ENCODE data around the gene VPS16. TPM values are rescaled to one million over a fixed set of nuclear protein-coding genes. Genes with fewer than 3 reads are reported as not detected.

The VPS16 gene
- polyA plus RNA-seq, 1 donor from 2014 or later = 117 TPM

DNA sequence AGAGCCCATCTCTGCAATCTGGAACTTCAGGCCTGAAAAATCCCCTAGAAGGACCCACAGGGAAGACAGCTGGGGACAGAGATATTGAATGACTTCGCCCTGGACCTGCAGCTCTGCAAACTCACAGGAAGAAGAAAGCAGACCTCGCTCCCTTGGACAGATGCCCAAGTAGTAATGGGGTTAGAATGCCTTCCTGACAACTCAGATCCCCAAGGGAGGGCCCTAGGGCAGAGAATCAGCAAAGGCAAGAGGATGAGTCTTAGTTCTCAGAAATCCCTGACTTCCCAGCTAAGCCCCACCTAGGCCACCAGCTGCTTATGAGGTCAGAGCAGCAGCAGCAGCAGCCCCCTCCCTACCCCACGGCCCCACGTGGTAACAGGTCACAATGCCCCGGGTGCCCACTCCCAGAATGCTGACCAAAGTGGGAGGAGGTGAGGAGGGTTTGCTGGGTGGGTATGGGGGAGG lies 25.9 kb upstream of the VPS16 start, which contains the start of gene C20orf141:
C20orf141 (plus strand) TSS at position 401 of the 465 bp plus-strand sequence. CDS start 198 bp downstream, outside the sequence.
- Histone ChIP-seq H2AFZ (ENCODE audit: low read depth, low read length) (no peak within 1 kb of the TSS), H3K36me3 (ENCODE audit: insufficient read depth, low read length) (no peaks in the 10 kb centered on the region), H3K9me3 (ENCODE audit: low read length) (peaks cover 9% of the 10 kb centered on the region), H4K20me1 (ENCODE audit: insufficient read depth) (no peaks in the 10 kb centered on the region), H3K4me2 (ENCODE audit: low read length) (no peak within 1 kb of the TSS), H3K79me2 (replicated peaks; ENCODE audit: insufficient read depth, low read length) (no peaks in the 10 kb centered on the region), H3K9me2 (ENCODE audit: insufficient read depth, low read length) (no peaks in the 10 kb centered on the region), H3K4me3 (ENCODE audit: low read length) (no peak within 1 kb of the TSS), H3K9ac (ENCODE audit: low read length) (no peak within 1 kb of the TSS), H3K27ac (ENCODE audit: low read length) (no peak within 1 kb of the TSS), H3K27me3 (ENCODE audit: insufficient read depth, low read depth, low read length) (no peaks in the 10 kb centered on the region), H3F3A (ENCODE audit: insufficient read depth, low read length, poor library complexity, severe bottlenecking) (no peaks in the 10 kb centered on the region)
- TF ChIP-seq, protein P1, sequence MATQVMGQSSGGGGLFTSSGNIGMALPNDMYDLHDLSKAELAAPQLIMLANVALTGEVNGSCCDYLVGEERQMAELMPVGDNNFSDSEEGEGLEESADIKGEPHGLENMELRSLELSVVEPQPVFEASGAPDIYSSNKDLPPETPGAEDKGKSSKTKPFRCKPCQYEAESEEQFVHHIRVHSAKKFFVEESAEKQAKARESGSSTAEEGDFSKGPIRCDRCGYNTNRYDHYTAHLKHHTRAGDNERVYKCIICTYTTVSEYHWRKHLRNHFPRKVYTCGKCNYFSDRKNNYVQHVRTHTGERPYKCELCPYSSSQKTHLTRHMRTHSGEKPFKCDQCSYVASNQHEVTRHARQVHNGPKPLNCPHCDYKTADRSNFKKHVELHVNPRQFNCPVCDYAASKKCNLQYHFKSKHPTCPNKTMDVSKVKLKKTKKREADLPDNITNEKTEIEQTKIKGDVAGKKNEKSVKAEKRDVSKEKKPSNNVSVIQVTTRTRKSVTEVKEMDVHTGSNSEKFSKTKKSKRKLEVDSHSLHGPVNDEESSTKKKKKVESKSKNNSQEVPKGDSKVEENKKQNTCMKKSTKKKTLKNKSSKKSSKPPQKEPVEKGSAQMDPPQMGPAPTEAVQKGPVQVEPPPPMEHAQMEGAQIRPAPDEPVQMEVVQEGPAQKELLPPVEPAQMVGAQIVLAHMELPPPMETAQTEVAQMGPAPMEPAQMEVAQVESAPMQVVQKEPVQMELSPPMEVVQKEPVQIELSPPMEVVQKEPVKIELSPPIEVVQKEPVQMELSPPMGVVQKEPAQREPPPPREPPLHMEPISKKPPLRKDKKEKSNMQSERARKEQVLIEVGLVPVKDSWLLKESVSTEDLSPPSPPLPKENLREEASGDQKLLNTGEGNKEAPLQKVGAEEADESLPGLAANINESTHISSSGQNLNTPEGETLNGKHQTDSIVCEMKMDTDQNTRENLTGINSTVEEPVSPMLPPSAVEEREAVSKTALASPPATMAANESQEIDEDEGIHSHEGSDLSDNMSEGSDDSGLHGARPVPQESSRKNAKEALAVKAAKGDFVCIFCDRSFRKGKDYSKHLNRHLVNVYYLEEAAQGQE (IDR thresholded peaks at IDR 0.05; ENCODE audit: borderline replicate concordance) = no peak
- TF ChIP-seq TAF1 (IDR thresholded peaks at IDR 0.05; ENCODE audit: low read depth) (no peak), SMC3 (conservative IDR thresholded peaks at IDR 0.05; ENCODE audit: poor library complexity) (no peak), EP300 (conservative IDR thresholded peaks at IDR 0.05; ENCODE audit: poor library complexity, severe bottlenecking) (no peak), EZH2 (IDR thresholded peaks at IDR 0.05; ENCODE audit: borderline replicate concordance, insufficient read depth, low read length, poor library complexity, severe bottlenecking) (no peak), POLR2AphosphoS5 (IDR thresholded peaks at IDR 0.05) (no peak), RAD21 (conservative IDR thresholded peaks at IDR 0.05) (no peak), MXI1 (conservative IDR thresholded peaks at IDR 0.05; ENCODE audit: poor library complexity, severe bottlenecking) (no peak)
- TF ChIP-seq, protein P2, sequence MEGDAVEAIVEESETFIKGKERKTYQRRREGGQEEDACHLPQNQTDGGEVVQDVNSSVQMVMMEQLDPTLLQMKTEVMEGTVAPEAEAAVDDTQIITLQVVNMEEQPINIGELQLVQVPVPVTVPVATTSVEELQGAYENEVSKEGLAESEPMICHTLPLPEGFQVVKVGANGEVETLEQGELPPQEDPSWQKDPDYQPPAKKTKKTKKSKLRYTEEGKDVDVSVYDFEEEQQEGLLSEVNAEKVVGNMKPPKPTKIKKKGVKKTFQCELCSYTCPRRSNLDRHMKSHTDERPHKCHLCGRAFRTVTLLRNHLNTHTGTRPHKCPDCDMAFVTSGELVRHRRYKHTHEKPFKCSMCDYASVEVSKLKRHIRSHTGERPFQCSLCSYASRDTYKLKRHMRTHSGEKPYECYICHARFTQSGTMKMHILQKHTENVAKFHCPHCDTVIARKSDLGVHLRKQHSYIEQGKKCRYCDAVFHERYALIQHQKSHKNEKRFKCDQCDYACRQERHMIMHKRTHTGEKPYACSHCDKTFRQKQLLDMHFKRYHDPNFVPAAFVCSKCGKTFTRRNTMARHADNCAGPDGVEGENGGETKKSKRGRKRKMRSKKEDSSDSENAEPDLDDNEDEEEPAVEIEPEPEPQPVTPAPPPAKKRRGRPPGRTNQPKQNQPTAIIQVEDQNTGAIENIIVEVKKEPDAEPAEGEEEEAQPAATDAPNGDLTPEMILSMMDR (IDR thresholded peaks at IDR 0.05; ENCODE audit: poor library complexity, severe bottlenecking) = no peak

DNA sequence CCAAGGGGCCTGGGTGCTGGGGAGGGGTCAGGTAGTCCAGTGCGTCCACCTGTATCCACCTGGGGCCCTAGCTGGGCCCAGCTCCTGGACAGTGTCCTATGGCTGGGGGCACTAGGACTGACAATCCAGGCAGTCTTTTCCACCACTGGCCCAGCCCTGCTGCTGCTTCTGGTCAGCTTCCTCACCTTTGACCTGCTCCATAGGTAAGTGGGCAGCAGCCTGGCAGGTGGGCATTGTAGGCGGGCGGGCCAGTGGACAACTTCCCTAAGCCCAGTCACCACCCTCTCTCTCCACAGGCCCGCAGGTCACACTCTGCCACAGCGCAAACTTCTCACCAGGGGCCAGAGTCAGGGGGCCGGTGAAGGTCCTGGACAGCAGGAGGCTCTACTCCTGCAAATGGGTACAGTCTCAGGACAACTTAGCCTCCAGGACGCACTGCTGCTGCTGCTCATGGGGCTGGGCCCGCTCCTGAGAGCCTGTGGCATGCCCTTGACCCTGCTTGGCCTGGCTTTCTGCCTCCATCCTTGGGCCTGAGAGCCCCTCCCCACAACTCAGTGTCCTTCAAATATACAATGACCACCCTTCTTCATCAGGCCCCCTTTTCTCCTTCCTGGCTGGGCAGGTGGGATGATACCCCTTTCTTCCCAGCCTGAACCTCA lies 25.2 kb upstream of the VPS16 start:
- Histone ChIP-seq H3K9ac (ENCODE audit: low read length) (no peak overlapping the region), H3K27ac (ENCODE audit: low read length) (no peak overlapping the region), H3K9me2 (ENCODE audit: insufficient read depth, low read length) (no peaks in the 10 kb centered on the region), H4K20me1 (ENCODE audit: insufficient read depth) (no peaks in the 10 kb centered on the region), H2AFZ (ENCODE audit: low read depth, low read length) (no peak overlapping the region), H3K79me2 (replicated peaks; ENCODE audit: insufficient read depth, low read length) (no peaks in the 10 kb centered on the region), H3K9me3 (ENCODE audit: low read length) (peaks cover 9% of the 10 kb centered on the region), H3K36me3 (ENCODE audit: insufficient read depth, low read length) (no peaks in the 10 kb centered on the region), H3K27me3 (ENCODE audit: insufficient read depth, low read depth, low read length) (peaks cover 6% of the 10 kb centered on the region), H3K4me3 (ENCODE audit: low read length) (no peak overlapping the region), H3K4me2 (ENCODE audit: low read length) (no peak overlapping the region), H3F3A (ENCODE audit: insufficient read depth, low read length, poor library complexity, severe bottlenecking) (no peaks in the 10 kb centered on the region)
- TF ChIP-seq POLR2AphosphoS5 (IDR thresholded peaks at IDR 0.05) (no peak), EZH2 (IDR thresholded peaks at IDR 0.05; ENCODE audit: borderline replicate concordance, insufficient read depth, low read length, poor library complexity, severe bottlenecking) (no peak), RAD21 (conservative IDR thresholded peaks at IDR 0.05) (no peak), EP300 (conservative IDR thresholded peaks at IDR 0.05; ENCODE audit: poor library complexity, severe bottlenecking) (no peak), TAF1 (IDR thresholded peaks at IDR 0.05; ENCODE audit: low read depth) (no peak), MXI1 (conservative IDR thresholded peaks at IDR 0.05; ENCODE audit: poor library complexity, severe bottlenecking) (no peak), SMC3 (conservative IDR thresholded peaks at IDR 0.05; ENCODE audit: poor library complexity) (no peak)
- TF ChIP-seq, protein P1 (IDR thresholded peaks at IDR 0.05; ENCODE audit: borderline replicate concordance) = no peak
- TF ChIP-seq, protein P2 (IDR thresholded peaks at IDR 0.05; ENCODE audit: poor library complexity, severe bottlenecking) = no peak

Data from neural cell (in vitro differentiated cells).